NCI-H345 treated with DMSO at 0.1 percent for 48 hours (cell line): ENCODE data around the gene RPS24.
A peak's percentile ranks its signal among the peaks of the same experiment; 100 is the strongest.
"Not testable (repeated sequence)": the region's sequence is repeated elsewhere in the genome, so short reads cannot be mapped to it uniquely, and the experiment has no call there.

Source experiments
- DNase-seq: peaks from one replicate; lab custom pipeline; 2025; ENCODE audit not compliant: unreplicated experiment; lab: John Stamatoyannopoulos, UW

Gene RPS24

DNA sequence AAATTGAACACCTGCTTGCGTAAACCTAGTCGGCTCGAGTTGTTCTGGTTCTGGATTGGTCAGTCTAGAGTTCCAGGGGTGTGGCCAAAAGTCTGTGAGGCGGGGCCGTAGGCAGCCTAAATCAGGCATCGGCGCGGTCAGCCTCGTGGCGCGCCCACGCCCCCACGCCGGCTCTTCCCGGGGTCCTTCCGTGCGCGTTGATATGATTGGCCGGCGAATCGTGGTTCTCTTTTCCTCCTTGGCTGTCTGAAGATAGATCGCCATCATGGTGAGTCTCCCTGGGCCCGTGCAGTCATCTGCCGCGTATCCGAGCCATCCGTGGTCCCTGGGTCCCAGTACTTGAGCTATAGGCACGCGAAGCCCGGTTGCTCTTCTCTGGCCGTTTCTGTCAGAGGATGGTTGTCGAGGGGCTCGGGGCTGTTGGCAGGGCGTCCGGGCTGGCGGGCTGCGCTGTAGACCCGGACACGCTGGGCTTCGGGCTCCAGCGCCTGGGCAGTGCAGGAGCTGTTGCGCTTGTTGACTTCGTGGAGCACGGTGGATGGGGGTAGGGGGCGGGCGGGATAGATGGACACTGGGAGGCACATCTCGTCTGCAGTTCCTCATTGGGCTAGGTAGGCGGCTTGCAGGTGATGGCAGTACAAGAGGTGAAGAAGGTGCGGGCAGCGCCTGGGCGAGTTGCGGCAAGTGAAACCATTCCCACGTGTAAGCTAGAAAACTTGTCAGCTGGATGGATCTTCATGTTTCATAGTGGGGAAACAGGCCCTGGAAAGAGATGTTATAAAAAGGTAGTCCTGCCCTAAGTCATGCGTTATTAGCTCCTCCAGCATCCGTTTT, at the start of gene RPS24:
Gene RPS24 (plus strand): TSS at position 227 of the 834 bp plus-strand sequence. CDS start 39 bp downstream, at position 266.
- peak; percentile 88 for DNase-seq

DNA sequence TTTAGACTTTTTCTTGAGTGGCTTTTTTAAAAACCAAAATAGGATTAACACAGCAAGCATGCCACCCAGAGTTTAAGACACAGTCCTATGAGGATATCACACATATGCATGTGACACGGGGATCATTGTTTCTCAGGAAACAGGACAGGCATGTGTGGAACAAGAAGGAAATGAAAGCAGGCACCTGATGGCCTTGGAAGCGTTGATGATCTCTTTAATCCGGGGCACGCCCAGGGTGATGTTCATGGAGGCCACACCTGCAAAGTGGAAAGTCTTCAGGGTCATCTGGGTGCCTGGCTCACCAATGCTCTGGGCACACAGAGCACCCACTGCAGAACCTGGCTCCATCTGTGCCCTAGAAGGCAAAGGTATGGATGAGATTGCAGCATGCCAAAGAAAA, 48.7 kb upstream of the RPS24 start:
- no peak for DNase-seq

GRCh38 chr10:77987671-77988255, 45.9 kb upstream of the RPS24 start:
- no peak for DNase-seq

DNA sequence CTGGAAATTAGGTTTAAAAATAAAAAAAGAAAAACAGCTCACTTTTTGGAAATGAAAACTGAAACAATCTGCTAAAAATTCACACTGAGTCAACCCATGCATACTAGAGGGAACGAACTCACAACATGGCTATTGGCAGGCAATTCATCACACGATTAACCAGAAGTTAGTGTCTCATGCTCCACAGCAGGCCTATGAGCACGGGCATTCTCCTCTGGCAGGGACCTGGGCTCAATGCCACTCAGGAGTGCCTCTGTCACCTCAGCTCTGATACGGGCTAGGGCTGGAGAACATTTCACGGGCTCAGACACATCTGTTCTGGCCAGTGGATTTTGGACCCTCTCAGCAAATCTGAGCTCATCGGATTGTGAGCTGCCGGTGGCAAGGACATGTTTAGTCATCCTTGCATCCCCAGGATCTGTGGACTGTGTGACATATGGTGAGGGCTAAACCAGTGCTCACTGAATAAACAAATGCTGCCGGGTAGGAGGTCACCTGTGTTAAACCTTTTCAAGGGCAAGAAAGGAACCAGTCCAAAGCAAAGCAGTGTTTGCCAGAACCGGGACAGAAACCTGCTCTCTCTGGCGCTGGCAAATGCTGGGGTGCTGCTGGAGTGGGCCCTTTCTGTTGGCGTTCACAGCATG, 44.5 kb upstream of the RPS24 start:
- DNase-seq: no peak

DNA sequence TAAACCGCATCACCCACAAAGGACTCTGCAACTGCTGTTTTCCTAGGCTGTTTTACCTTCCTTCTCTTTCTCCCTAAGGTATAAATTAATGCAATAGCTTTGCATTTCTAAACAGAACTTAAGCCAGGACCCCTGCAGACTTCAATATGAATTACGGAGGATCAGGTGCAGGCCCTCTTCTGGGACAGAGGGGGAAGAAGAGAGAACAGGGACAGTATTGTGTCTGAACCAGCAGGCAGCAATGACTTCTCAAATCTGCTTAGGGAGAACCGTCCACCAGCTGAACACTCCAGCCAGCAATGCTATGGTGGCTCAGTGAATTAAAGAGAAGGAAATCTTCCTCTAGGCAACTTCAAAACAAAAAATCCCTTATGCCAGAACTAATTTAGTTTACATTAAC, 40.0 kb upstream of the RPS24 start:
- DNase-seq: no peak

GRCh38 chr10:77998780-77999179, 34.9 kb upstream of the RPS24 start:
- DNase-seq: not testable (repeated sequence)

GRCh38 chr10:78000206-78000605, 33.5 kb upstream of the RPS24 start:
- DNase-seq: no peak

GRCh38 chr10:78000956-78001472, 32.6 kb upstream of the RPS24 start:
- no peak for DNase-seq

GRCh38 chr10:78002541-78003288, 30.9 kb upstream of the RPS24 start:
- no peak for DNase-seq

- DNase-seq: no peak
Measured at GRCh38 chr10:78004215-78005026, 29.2 kb upstream of the RPS24 start.

- DNase-seq: no peak
Measured at GRCh38 chr10:78007172-78007571, 26.5 kb upstream of the RPS24 start.

- no peak for DNase-seq
Measured at GRCh38 chr10:78009662-78010061, 24.0 kb upstream of the RPS24 start.

GRCh38 chr10:78010278-78010677, 23.4 kb upstream of the RPS24 start:
- no peak for DNase-seq

DNA sequence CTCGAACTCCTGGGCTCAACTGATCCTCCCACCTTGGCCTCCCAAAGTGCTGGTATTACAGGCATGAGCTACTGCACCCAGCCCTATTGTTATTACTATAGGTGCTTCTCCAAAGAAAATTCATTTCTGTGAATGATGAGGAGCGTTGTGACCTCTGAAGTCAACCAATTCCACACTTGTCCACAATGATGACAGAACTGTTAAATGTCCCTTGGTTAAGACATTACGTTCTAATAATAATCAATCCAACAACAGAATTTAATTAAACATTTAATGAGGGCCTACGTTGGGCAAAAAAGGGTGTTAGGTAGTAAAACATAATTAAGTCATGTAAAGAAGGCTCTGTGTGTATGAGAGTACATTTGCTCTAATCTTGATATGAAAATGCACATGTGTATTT, 22.6 kb upstream of the RPS24 start:
- no peak for DNase-seq

DNA sequence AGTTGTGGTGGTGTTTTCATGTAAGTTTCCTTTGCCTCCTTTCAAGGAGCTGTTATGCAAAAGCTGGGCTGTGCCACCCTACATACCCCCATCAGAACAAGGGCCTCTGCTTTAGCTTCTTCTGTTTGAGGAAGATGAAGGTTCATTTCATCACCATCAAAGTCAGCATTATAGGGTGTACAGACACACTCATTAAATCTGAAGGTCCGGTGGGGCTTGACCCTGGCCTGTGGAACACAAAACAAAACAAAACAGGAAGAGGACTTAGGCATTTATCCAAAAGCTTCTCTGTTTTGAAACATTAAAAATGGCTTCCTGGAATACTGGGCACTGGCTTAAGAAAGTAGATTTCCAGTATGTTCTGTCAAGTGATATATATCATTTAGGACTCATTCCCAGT, 20.1 kb upstream of the RPS24 start:
- DNase-seq: no peak

DNA sequence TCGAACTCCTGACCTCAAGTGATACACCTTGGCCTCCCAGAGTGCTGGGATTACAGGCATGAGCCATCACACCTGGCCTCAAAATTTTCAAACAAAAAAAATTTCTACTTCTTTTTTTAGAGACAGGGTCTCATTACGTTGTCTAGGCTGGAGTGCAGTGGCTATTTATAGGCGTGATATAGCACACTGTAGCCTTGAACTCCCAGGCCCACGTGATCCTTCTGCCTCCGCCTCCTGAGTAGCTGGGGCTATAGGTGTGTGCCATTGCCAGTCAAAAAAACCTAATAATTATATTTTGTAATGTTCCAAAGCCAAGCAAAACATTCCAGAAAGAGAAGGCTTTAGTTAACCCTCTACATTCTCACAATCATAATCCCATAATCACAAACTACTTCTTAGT, 18.1 kb upstream of the RPS24 start:
- DNase-seq: no peak

GRCh38 chr10:78017856-78018255, 15.8 kb upstream of the RPS24 start:
- DNase-seq: no peak

DNA sequence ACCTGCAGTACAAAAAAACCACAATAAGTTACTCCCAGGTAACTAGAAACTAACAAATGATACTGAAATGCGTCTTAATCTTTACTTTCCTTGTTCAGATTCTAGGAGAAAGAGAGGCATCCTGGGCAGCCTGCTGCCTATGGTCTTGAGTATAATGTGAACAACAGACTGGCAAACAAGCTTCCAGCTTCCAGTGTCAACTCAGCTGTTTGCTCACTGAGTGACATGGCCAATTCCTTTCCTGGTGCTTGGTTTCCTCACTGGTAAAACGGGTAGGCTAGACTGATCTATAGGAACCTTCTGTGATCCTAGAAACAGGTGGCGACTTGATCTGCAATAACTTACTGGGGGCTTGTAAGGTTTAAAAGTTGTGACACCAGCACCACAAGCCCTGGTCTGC, 14.4 kb upstream of the RPS24 start:
- DNase-seq: no peak

GRCh38 chr10:78021201-78021600, 12.5 kb upstream of the RPS24 start:
- no peak for DNase-seq

DNA sequence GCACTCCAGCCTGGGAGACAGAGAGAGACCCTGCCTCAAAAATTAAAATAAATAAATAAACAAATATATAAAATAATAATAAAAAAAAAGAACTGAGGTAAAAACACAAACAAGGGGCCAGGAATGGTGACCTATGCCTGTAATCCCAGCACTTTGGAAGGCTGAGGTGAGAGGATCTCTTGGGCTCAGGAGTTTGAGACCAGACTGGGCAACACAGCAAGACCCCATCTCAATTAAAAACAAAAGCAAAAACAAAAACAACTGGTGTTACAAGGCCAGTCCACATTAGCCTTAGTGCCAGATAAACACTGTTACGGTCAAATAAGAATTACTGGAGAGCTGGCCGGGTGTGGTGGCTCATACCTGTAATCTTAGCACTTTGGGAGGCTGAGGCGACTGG, 9.9 kb upstream of the RPS24 start:
- no peak for DNase-seq
